HL-60 (cell line): ENCODE measurements around the gene CHST11.

Experiments
- CTCF ChIP-seq: IDR thresholded peaks from one replicate; pipeline ENCODE4 v1.5.1; 2011; ENCODE audit warnings: low read length, control low read depth, inconsistent platforms; ENCODE audit not compliant: insufficient read depth
- GABPA ChIP-seq: IDR thresholded peaks from 2 replicates; pipeline ENCODE4 v1.6.1; 2012; ENCODE audit warnings: low read depth
- POLR2AphosphoS5 ChIP-seq: IDR thresholded peaks from 2 replicates; pipeline ENCODE4 v1.6.1; 2012; ENCODE audit warnings: low read depth

- TF ChIP-seq CTCF (no peak), POLR2AphosphoS5 (no peak), GABPA (no peak)
Observed at GRCh38 chr12:104659058-104659457, 202.3 kb downstream of the CHST11 start.
